DND-41 (cell line): ENCODE measurements around the gene STAT6.

Experiments used
- ATAC-seq: fragments of 200-7000 bp; cut with Tn5 transposase; 3 replicates; pipeline ENCODE4 v1.9.1; 2021; ENCODE audit warnings: low read depth; ENCODE audit not compliant: insufficient read depth
- DNase-seq: peaks from one replicate; pipeline ENCODE4 v3.0.0-alpha.2; 2020
- H2AFZ ChIP-seq: 2 replicates; pipeline ENCODE4 v1.6.0; 2012; ENCODE audit warnings: low read depth, low read length
- H3K27ac ChIP-seq: 2 replicates; pipeline ENCODE4 v1.5.1; 2012; ENCODE audit warnings: low read length, inconsistent platforms
- H3K27me3 ChIP-seq: fragments of 200-600 bp; sonication (generic); 2 replicates; pipeline ENCODE4 v1.6.0; 2012; ENCODE audit warnings: low read length, mild to moderate bottlenecking, inconsistent platforms; ENCODE audit not compliant: insufficient read depth, poor library complexity
- H3K36me3 ChIP-seq: 2 replicates; pipeline ENCODE4 v1.5.1; 2012; ENCODE audit warnings: low read length, inconsistent platforms; ENCODE audit not compliant: insufficient read depth
- H3K4me1 ChIP-seq: 2 replicates; pipeline ENCODE4 v1.5.1; 2012; ENCODE audit warnings: mild to moderate bottlenecking, low read length; ENCODE audit not compliant: insufficient read depth
- H3K4me2 ChIP-seq: 2 replicates; pipeline ENCODE4 v1.6.0; 2012; ENCODE audit warnings: mild to moderate bottlenecking, moderate library complexity, low read length, inconsistent platforms; ENCODE audit not compliant: insufficient read depth
- H3K4me3 ChIP-seq, 2 experiments: fragments of 200-600 bp in 1 of 2; shearing (Covaris generic) in 1 of 2; 2 replicates each; pipeline ENCODE4 v1.5.1; 2012 to 2016; ENCODE audit warnings: inconsistent platforms in 2 of 2, low read length in 2 of 2, mild to moderate bottlenecking in 2 of 2, low read depth in 1 of 2, moderate library complexity in 1 of 2
- H3K79me2 ChIP-seq: 2 replicates; pipeline ENCODE4 v1.6.0; 2012; ENCODE audit warnings: low read length, inconsistent platforms; ENCODE audit not compliant: insufficient read depth
- H3K9ac ChIP-seq: 2 replicates; pipeline ENCODE4 v1.6.0; 2012; ENCODE audit warnings: low read depth, mild to moderate bottlenecking, inconsistent platforms, low read length, moderate library complexity
- H3K9me3 ChIP-seq: 2 replicates; pipeline ENCODE4 v1.5.1; 2012; ENCODE audit warnings: low read length, moderate library complexity, mild to moderate bottlenecking, inconsistent platforms; ENCODE audit not compliant: insufficient read depth, severe bottlenecking
- H4K20me1 ChIP-seq: 2 replicates; pipeline ENCODE4 v1.6.0; 2012; ENCODE audit warnings: low read length; ENCODE audit not compliant: insufficient read depth
- CTCF ChIP-seq: IDR thresholded peaks from 2 replicates; pipeline ENCODE4 v1.5.1; 2012; ENCODE audit warnings: borderline replicate concordance, low read length, moderate library complexity, mild to moderate bottlenecking; ENCODE audit not compliant: poor library complexity, severe bottlenecking; ENCODE audit errors: extremely low read depth
- EZH2 ChIP-seq: IDR thresholded peaks from 3 replicates; pipeline ENCODE4 v1.6.1; 2012; ENCODE audit warnings: borderline replicate concordance, low read depth, mild to moderate bottlenecking, moderate library complexity, low read length, inconsistent platforms; ENCODE audit not compliant: severe bottlenecking

The STAT6 gene

GRCh38 chr12:57151741-57152630, 40.8 kb upstream of the STAT6 start:
- DNase-seq (no peak), ATAC-seq (no peak)
- H3K36me3 ChIP-seq, result no peaks in the 10 kb centered on the region
- H4K20me1 ChIP-seq, result no peaks in the 10 kb centered on the region
- H3K27me3 ChIP-seq, result no peaks in the 10 kb centered on the region
- no peak overlapping the region for H3K9ac ChIP-seq
- no peaks in the 10 kb centered on the region for H3K79me2 ChIP-seq
- H3K9me3 ChIP-seq, result no peaks in the 10 kb centered on the region
- no peak overlapping the region for H3K4me2 ChIP-seq
- H2AFZ ChIP-seq, result no peak overlapping the region
- TF ChIP-seq CTCF (no peak), EZH2 (no peak)
- H3K4me3 ChIP-seq, result no peak overlapping the region
- no peak overlapping the region for H3K27ac ChIP-seq
- H3K4me1 ChIP-seq, result no peaks in the 10 kb centered on the region

DNA sequence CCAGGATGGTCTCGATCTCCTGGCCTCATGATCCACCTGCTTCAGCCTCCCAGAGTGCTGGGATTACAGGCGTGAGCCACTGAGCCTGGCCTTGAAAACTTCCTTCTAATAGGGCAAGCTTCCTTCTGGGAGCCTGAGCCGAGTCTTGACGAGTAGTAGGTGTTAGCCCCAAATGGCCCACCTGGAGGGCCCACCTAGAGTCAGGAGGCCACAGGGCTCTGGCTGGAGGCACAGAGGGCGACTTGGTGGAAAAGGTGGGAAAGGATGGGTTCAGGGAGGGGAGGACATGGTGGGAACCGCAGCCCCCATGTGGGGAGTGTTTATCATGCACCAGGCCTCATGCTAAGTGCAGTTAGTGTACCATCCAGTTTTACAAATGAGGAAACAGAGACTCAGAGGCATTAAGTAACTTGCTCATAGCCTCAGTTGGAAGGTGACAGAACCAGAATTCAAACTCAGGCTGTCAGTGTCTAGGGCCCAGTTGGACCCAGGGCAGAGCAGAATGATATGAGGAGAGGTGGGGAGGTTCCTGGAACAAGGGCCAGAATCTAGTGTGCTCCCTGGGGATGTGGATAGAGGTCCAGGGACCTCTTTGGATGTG, 39.3 kb upstream of the STAT6 start:
- Histone ChIP-seq H3K4me1 (no peaks in the 10 kb centered on the region), H3K4me2 (no peak overlapping the region), H4K20me1 (no peaks in the 10 kb centered on the region), H3K27me3 (no peaks in the 10 kb centered on the region), H3K9me3 (no peaks in the 10 kb centered on the region), H3K79me2 (no peaks in the 10 kb centered on the region), H3K36me3 (no peaks in the 10 kb centered on the region), H2AFZ (no peak overlapping the region), H3K4me3 (no peak overlapping the region), H3K9ac (no peak overlapping the region), H3K27ac (no peak overlapping the region)
- no peak for ATAC-seq
- no peak for DNase-seq
- TF ChIP-seq CTCF, result no peak

- H3K4me1 ChIP-seq, result no peaks in the 10 kb centered on the region
- DNase-seq (no peak), ATAC-seq (no peak)
- H3K36me3 ChIP-seq, result no peaks in the 10 kb centered on the region
- no peak overlapping the region for H3K9ac ChIP-seq
- no peak overlapping the region for H2AFZ ChIP-seq
- no peak overlapping the region for H3K27ac ChIP-seq
- no peaks in the 10 kb centered on the region for H3K27me3 ChIP-seq
- H3K4me2 ChIP-seq, result no peak overlapping the region
- TF ChIP-seq CTCF (no peak), EZH2 (no peak)
- no peaks in the 10 kb centered on the region for H4K20me1 ChIP-seq
- no peak overlapping the region for H3K4me3 ChIP-seq
- H3K79me2 ChIP-seq, result no peaks in the 10 kb centered on the region
- H3K9me3 ChIP-seq, result no peaks in the 10 kb centered on the region
Observed at GRCh38 chr12:57149245-57149900, 38.2 kb upstream of the STAT6 start.
